HUES64 (cell line): Measurements from ENCODE around the gene NSG2. TPM values are rescaled to one million over a fixed set of nuclear protein-coding genes. Genes with fewer than 3 reads are reported as not detected.
"Not testable (repeated sequence)": the region's sequence is repeated elsewhere in the genome, so short reads cannot be mapped to it uniquely, and the experiment has no call there.

Experiments
- H3K27ac ChIP-seq: 2 replicates; pipeline ENCODE4 v1.7.0; 2013; ENCODE audit warnings: low read depth, low read length, inconsistent platforms
- H3K27me3 ChIP-seq: 2 replicates; pipeline ENCODE4 v1.6.1; 2013; ENCODE audit warnings: mild to moderate bottlenecking, low read length; ENCODE audit not compliant: insufficient read depth
- H3K36me3 ChIP-seq: 2 replicates; pipeline ENCODE4 v1.6.1; 2013; ENCODE audit warnings: mild to moderate bottlenecking, low read length; ENCODE audit not compliant: insufficient read depth
- H3K4me1 ChIP-seq: 2 replicates; pipeline ENCODE4 v1.6.1; 2013; ENCODE audit warnings: mild to moderate bottlenecking, low read length, moderate library complexity; ENCODE audit not compliant: insufficient read depth
- H3K4me3 ChIP-seq: 2 replicates; pipeline ENCODE4 v1.5.1; 2013; ENCODE audit warnings: mild to moderate bottlenecking, low read length, moderate library complexity
- H3K9ac ChIP-seq: 2 replicates; pipeline ENCODE4 v1.6.1; 2013; ENCODE audit warnings: mild to moderate bottlenecking, low read depth, low read length
- H3K9me3 ChIP-seq: 2 replicates; pipeline ENCODE4 v1.6.1; 2013; ENCODE audit warnings: low read depth, low read length; ENCODE audit not compliant: insufficient read depth
- WGBS: fragments of 150-250, 120-280 bp; methylation state at CpG from one replicate; pipeline ENCODE4 v1.1.7; 2013; ENCODE audit warnings: missing lambda C conversion rate; 5-methylcytosine and 5-hydroxymethylcytosine counted together
- polyA plus RNA-seq, 2 experiments: library from polyadenylated mRNA; stranded (reverse); fragments of 50-300 nt; gene quantifications; one replicate each; pipeline ENCODE4 v1.2.3, GENCODE V29; 2013

The NSG2 gene
- 0.55 TPM for polyA plus RNA-seq (2013, experiment 1 of 2)
- 0.95 TPM for polyA plus RNA-seq (2013, experiment 2 of 2)

DNA sequence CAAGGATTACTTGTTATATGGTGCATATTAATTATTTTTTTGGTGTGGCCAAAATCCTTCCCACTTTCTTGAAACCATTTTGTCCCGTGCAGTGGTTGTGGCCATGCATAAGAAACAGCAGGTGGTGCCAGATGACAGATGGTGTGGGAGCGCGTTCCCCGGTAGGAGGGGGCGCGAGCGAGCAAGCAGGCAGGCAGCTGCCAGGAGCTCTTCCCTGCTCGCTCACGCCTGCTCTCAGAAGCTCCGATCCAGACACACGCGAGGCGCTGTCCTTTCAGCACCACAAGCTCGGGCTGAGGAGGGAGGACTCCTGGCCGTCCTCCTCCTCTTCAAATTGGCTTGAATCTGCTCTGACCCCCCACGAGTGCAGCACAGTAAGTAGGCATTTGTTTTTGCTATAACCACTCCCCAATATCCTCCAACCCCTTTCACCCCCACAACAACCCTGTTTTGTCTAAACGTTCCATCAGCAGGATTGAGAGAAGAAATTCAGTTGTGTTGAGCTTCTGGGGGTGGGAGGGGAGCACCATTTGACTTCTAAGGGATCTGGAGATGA lies at the start of gene NSG2:
TSS of gene NSG2 (plus strand) at position 237 of the 556 bp plus-strand sequence. CDS start 1,050 bp downstream, outside the sequence.
- Histone ChIP-seq H3K27ac (no peak within 1 kb of the TSS), H3K27me3 (no peaks in the 10 kb centered on the region), H3K9me3 (no peaks in the 10 kb centered on the region), H3K4me3 (no peak within 1 kb of the TSS), H3K9ac (no peak within 1 kb of the TSS), H3K4me1 (no peaks in the 10 kb centered on the region), H3K36me3 (no peaks in the 10 kb centered on the region)
- WGBS = under 1% methylated on average over 16 of the region's 17 CpGs

DNA sequence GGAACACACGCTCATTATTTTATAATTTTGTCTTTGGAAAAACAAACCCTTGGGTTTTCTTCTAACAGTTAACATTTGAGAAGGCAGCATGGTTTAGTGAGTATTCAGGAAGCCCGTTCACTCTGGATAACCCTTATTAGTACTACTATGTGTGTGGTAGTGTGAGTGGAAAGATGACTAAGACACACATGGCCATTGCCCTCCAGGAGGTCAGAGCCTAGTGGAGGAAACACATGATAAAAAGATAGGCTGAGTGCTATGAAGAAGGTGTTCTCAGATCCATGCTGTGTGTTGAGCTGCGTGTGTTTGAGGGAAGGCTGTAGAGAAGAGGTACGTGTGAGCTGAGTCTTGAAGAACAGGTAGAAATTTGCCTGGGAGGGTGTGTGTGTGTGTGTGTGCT lies 48.2 kb upstream of the NSG2 start:
- no peaks in the 10 kb centered on the region for H3K4me1 ChIP-seq
- H3K9ac ChIP-seq = no peak overlapping the region
- H3K4me3 ChIP-seq = no peak overlapping the region
- no peaks in the 10 kb centered on the region for H3K9me3 ChIP-seq
- 90% methylated on average over 4 of the region's 4 CpGs for WGBS
- no peak overlapping the region for H3K27ac ChIP-seq
- no peaks in the 10 kb centered on the region for H3K36me3 ChIP-seq
- H3K27me3 ChIP-seq = no peaks in the 10 kb centered on the region; the same call in 1 of the 2 replicates

GRCh38 chr5:173998531-173998930 lies 47.0 kb upstream of the NSG2 start:
- Histone ChIP-seq H3K27me3 (no peaks in the 10 kb centered on the region; the same call in 1 of the 2 replicates), H3K36me3 (no peaks in the 10 kb centered on the region), H3K27ac (no peak overlapping the region), H3K9ac (no peak overlapping the region), H3K9me3 (no peaks in the 10 kb centered on the region), H3K4me1 (no peaks in the 10 kb centered on the region), H3K4me3 (no peak overlapping the region)
- WGBS = 95% methylated on average over 4 of the region's 4 CpGs

- Histone ChIP-seq H3K9ac (no peak overlapping the region), H3K36me3 (no peaks in the 10 kb centered on the region), H3K27me3 (no peaks in the 10 kb centered on the region; the same call in 1 of the 2 replicates), H3K4me3 (no peak overlapping the region), H3K27ac (no peak overlapping the region), H3K4me1 (no peaks in the 10 kb centered on the region), H3K9me3 (no peaks in the 10 kb centered on the region)
- WGBS = 90% methylated on average over 3 of the region's 4 CpGs
Observed at GRCh38 chr5:174000076-174000475, 45.4 kb upstream of the NSG2 start.

DNA sequence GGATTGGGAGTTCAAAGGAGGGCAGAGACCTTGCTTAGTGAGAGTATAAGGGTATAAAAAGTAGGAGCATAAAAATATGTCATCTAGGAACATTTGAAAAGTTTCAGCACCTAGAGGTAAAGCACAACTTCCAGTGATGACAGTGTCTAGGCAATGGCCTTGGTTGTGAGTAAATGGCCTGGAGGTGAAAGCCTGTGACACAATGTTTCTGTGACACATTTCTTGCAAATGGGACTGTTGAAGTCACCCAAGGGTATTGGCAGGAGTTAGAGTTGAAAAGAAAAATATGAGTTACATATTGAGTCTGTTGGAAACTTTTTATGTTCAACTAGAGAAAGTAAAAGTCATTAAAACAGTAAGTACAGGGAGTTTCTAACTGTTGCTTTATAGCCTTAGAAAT lies 41.7 kb upstream of the NSG2 start:
- Histone ChIP-seq H3K4me1 (no peaks in the 10 kb centered on the region), H3K36me3 (no peaks in the 10 kb centered on the region), H3K27me3 (no peaks in the 10 kb centered on the region; the same call in 1 of the 2 replicates), H3K27ac (no peak overlapping the region), H3K9me3 (no peaks in the 10 kb centered on the region), H3K9ac (no peak overlapping the region), H3K4me3 (no peak overlapping the region)

GRCh38 chr5:174008922-174009321 lies 36.6 kb upstream of the NSG2 start:
- H3K36me3 ChIP-seq = no peaks in the 10 kb centered on the region
- no peak overlapping the region for H3K4me3 ChIP-seq
- H3K9ac ChIP-seq = no peak overlapping the region
- H3K4me1 ChIP-seq = no peaks in the 10 kb centered on the region
- no peak overlapping the region for H3K27ac ChIP-seq
- no peaks in the 10 kb centered on the region for H3K9me3 ChIP-seq
- WGBS = 92% methylated on average over 5 of the region's 5 CpGs
- no peaks in the 10 kb centered on the region; the same call in 1 of the 2 replicates for H3K27me3 ChIP-seq

DNA sequence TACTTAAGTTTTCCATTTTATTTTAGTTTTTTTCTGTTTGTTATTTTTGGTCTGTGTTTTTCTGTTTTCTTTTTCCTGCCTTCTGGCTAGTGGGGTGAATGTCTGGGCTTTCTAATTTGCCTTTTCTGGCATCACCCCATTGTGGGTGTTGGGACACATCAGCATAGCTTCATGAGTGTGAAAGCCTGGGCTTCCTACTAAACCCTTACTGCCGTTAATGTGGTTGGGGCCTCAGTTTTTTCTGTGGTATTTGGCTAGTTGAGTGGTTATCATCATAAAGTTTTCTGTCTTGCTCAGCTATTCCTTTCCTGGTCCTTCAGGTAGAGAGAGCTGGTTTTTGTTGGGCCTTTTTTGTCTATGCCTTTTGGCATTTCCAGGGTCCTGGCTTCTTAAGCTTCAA lies 35.1 kb upstream of the NSG2 start:
- Histone ChIP-seq H3K9me3 (no peaks in the 10 kb centered on the region), H3K9ac (no peak overlapping the region), H3K4me3 (no peak overlapping the region), H3K4me1 (no peaks in the 10 kb centered on the region), H3K27me3 (no peaks in the 10 kb centered on the region; the same call in 1 of the 2 replicates), H3K27ac (no peak overlapping the region), H3K36me3 (no peaks in the 10 kb centered on the region)
- WGBS = 60% methylated on average over 1 of the region's 1 CpG

GRCh38 chr5:174011441-174011840 lies 34.1 kb upstream of the NSG2 start:
- no peaks in the 10 kb centered on the region for H3K27me3 ChIP-seq
- WGBS = no CpG with 5 or more reads among the region's 3 CpGs

DNA sequence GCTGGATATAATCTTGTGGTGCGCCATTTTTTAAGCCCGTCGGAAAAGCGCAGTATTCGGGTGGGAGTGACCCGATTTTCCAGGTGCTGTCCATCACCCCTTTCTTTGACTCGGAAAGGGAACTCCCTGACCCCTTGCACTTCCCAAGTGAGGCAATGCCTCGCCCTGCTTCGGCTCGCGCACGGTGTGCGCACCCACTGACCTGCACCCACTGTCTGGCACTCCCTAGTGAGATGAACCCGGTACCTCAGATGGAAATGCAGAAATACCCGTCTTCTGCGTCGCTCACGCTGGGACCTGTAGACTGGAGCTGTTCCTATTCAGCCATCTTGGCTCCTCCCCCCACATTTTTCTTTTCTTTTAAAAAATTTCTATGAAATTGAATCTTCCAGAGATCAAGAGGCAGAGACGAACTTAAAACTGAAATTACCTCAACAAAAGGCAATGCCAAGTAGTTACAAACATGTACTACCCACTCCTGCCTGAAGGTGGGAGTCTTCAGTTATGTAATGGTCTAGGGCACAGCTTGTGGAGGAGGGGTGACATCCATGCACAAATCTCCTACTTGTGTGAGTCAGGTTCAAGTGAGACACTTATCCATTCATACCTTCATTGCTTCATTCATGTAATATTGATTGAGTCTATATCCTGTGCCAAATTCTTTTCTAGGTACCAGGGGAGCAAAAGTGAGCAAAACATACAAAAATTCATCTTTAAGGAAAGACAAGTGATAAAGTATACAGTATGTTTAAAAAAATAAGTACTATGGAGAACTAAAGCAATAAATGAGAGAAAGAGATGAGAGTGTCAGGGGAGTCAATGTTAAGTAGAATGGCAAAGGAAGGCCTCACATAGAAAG lies 25.2 kb upstream of the NSG2 start:
- WGBS = 12% methylated on average over 16 of the region's 19 CpGs
- peak overlapping the region; percentile 69 for H3K9ac ChIP-seq
- not testable (repeated sequence) for H3K27ac ChIP-seq, H3K36me3 ChIP-seq, H3K9me3 ChIP-seq, H3K27me3 ChIP-seq, H3K4me1 ChIP-seq
- H3K4me3 ChIP-seq = peak overlapping the region; percentile 54

More at GRCh38 chr5:174011441-174011840, 34.1 kb upstream of the NSG2 start:
- Histone ChIP-seq H3K4me1 (no peaks in the 10 kb centered on the region), H3K36me3 (no peaks in the 10 kb centered on the region), H3K9me3 (no peaks in the 10 kb centered on the region), H3K4me3 (no peak overlapping the region), H3K27ac (no peak overlapping the region), H3K9ac (no peak overlapping the region)

- 94% methylated on average over 3 of the region's 3 CpGs for WGBS
Observed at GRCh38 chr5:174020928-174021304, 24.6 kb upstream of the NSG2 start.

DNA sequence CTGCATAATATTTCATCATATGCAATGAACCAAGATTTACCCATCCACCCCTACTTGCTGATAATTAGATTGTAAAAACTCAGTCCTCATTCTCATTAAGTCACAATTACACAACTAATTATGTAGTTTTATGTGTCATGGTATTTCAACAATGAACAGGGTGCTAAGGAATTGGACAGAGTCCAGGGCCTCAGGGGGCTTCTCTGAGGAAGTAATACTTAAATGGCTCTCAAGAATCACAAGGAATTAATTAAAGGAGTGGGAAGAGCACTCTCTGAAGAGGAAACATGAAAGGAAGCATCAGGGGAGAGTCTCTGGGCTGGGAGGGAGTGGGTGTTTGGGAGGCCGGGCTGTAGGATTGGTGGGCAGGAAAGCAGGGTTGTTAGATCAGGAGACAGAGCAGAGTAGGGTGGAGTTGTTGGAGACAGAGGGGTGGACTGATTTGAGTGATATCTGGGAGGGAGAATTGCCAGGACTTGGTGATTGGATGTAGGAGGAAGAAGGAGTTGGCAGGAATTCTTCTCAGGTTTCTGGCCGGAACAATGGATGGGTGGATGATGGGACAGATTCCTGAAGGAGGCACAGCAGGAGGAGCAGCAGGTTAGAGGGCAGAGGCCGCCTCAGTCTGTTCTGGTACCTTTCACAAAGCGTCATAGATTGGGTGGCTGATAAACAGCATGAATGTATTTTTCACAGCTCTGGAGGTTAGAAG lies 23.0 kb upstream of the NSG2 start:
- Histone ChIP-seq H3K27me3 (no peaks in the 10 kb centered on the region), H3K9ac (no peak overlapping the region), H3K4me1 (0 out of 2 replicates have a peak, but pooled peaks cover 3% of the 10 kb centered on the region), H3K27ac (no peak overlapping the region), H3K4me3 (no peak overlapping the region), H3K9me3 (no peaks in the 10 kb centered on the region), H3K36me3 (no peaks in the 10 kb centered on the region)
- 69% methylated on average over 4 of the region's 4 CpGs for WGBS

More at GRCh38 chr5:174020928-174021304, 24.6 kb upstream of the NSG2 start:
- H3K9me3 ChIP-seq = no peaks in the 10 kb centered on the region
- no peak overlapping the region for H3K9ac ChIP-seq
- 0 out of 2 replicates have a peak, but pooled peaks cover 3% of the 10 kb centered on the region for H3K4me1 ChIP-seq
- no peaks in the 10 kb centered on the region for H3K36me3 ChIP-seq
- H3K27me3 ChIP-seq = no peaks in the 10 kb centered on the region
- no peak overlapping the region for H3K27ac ChIP-seq
- no peak overlapping the region for H3K4me3 ChIP-seq
